HG03066 (cell line): ENCODE data around the gene FAM83E.

Experiments
- ATAC-seq: cut with Tn5 transposase; IDR thresholded peaks from one replicate; pipeline ENCODE4 v1.9.1; 2021; ENCODE audit warnings: low read depth; ENCODE audit not compliant: unreplicated experiment

Gene FAM83E

DNA sequence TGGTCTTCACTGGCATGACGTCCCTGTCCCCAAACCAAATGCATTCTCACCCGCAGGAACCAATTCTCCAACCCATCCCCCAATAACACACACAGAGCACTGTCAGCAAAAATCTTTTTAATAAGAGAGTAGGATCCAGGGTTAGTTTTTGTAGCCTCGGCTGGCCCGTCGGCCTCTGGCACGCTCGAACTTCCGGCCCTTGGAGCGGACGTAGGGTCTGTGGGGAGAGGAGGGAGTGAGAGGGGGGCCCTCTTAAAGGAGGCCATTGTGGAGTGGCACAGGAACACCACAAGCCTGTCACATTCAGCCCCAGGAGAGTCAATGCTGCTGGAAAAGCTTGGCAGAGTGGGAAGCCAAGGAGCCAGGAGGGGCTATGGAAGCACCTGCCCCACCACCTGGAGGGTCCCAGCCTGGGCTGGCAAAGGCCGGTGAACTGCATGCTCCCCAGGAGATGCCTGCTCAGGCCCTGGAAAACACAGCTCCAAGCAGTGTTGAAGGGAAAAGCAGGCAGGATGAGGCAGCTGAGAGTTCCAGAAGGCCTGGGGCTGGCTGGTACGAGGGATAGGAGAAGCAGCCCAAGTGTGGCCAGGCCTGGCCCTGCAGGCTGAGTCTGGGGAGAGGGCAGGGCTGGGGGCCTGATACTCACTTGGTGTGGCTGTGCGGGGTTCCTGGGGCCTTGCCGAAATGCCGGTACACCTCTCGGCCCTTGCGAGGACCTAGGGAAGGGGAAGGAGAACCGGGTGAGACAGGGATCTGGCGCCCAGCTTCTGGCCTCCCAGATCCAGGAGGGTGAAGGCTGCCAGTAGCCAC lies 560 bp upstream of the FAM83E start:
- no peak for ATAC-seq

DNA sequence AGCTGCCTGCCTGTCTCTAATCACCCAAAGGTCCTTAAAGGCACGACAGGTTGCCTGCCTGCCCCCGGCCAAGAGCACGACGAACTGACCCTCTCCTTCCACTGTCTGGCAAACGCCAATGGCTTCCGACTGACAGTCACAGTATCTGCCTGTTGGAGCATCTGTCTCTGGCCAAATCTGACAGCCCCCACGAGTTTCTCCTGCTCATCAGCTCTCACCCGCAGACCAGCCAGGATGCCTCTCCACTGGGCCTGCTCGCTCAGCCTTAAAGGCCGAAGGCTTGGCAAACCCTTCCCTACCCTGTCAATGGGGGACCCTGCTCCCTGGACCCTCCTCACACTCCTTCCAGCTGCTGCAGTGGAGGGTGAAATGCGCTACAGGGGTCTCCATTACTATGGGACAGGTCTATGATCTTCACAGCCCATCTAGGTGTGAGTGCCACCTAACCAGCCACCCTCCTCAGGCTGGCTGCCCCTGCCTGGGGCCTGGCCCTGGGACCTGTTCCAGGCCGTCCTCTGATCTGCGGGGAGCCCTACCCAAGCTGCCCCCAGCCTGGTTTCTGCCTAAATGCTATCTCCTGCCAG lies 932 bp downstream of the FAM83E start:
- no peak for ATAC-seq

DNA sequence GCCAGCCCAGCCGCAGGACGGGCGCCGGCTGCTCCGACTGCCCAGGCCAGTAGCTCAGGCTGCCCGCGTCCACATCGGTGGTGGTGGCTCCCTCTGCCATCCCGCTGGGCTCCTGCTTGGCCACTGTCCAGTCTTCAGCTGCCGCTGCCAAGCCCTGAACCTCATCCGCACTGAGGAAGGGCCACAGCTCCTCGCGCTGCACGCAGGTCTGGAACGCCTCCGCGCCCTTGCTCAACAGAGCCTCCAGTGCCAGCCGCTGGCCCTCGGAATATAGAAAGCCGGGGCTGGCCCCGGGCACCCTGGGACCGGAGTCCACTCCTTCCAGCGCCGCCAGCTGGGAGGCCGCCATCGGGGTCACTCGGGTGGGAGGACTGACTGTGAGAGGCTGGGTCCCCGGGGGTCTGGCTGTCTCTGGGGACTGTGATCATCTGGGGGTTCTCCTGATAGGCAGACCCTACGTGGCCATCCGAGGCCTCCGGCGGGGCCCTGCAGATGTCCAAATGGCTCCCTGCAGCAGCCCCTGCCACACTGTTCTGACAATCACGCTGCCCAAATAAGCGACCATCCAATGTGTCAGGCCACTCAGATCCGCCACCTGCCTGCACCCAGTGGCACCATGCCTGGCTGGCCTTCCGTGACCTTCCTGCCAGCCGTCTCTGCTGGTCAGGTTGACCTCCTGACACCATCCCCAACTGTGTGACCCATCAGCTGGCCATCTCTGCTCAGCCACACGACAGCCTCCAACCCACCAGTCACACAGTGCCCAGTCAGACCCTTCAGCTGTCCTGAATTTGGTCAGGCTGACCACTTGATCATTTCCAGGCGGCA lies 1.6 kb downstream of the FAM83E start:
- no peak for ATAC-seq

DNA sequence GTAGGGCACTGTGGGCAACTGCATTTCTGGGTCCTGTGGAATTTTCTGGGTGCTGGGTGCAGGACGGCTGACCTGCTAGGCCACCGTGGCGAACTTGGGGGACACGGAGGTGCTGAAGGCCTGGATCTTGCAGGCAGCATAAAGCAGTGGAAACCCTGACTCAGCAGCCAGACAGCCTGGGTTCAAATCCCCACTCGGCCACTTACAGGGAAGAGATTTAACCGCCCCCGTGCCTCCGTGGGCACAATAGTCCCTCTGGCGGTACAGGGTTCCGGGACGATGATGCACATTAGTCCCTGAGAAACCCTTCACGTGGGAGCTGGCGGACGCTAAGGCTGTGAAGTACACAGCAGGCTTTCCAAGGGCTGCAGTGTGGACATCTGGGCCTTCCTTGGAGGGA lies 3.0 kb downstream of the FAM83E start:
- no peak for ATAC-seq

DNA sequence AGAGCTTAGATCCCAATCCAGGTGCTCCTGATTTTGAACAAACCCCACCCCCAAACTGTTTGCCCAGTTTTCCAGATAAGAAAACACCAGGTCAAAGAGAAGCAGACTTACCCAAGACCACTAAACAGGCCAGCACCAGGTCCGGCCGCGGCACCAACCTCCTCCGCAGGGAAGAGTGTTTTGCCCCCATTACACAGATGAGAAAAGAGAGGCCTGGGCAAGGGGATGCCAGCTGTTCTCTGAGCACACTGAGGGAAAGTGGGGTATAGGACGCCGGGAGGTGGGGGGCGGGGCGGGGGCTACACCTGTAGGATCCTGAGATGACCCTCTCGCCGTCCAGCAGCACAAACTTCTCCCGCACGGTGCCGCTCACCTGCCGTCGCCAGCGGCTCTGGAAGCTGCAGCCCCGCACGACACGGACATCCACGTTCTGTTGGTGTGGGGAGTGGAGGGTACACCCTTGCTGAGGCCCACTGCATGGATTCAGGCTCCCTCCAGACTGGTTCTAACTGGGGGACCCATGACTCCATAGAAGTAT lies 5.2 kb downstream of the FAM83E start:
- no peak for ATAC-seq

DNA sequence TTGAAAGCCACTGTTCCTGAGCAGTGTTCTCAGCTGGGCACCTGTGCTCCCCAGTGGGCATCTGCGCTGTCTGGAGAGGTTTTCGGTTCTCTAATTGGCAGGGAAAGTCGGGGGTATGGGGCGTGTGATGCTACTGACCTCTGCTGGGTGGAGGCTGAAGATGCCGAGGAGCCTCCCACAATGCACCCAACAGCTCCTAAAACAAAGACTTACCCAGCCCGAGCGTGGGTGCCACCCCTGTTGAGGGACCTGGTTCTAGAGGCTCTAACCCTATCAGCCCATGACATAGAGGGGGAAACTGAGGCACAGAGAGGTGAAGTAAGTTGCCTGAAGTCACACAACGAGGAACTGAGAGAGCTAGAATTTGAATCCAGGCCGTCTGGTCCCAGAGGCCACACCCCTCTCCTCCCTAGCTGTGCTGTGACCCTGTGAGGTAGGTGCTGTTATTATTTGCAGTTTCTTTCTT lies 6.0 kb downstream of the FAM83E start:
- ATAC-seq, result no peak

DNA sequence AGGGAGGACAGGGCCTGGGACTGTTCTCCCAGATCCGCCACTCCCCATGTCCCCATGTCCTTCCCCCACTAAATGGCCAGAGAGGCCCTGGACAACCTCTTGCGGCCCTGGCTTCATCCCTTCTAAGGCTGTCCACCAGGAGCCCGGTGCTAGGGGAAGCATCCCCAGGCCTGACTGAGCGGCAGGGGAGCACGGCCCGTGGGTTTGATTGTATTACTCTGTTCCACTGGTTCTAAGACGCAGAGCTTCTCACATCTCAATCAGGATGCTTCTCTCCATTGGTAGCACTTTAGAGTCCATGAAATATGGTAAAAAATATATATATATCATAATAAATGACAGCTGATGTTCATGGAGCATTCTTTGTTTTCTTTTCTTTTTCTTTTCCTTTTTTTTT lies 7.5 kb downstream of the FAM83E start:
- no peak for ATAC-seq

DNA sequence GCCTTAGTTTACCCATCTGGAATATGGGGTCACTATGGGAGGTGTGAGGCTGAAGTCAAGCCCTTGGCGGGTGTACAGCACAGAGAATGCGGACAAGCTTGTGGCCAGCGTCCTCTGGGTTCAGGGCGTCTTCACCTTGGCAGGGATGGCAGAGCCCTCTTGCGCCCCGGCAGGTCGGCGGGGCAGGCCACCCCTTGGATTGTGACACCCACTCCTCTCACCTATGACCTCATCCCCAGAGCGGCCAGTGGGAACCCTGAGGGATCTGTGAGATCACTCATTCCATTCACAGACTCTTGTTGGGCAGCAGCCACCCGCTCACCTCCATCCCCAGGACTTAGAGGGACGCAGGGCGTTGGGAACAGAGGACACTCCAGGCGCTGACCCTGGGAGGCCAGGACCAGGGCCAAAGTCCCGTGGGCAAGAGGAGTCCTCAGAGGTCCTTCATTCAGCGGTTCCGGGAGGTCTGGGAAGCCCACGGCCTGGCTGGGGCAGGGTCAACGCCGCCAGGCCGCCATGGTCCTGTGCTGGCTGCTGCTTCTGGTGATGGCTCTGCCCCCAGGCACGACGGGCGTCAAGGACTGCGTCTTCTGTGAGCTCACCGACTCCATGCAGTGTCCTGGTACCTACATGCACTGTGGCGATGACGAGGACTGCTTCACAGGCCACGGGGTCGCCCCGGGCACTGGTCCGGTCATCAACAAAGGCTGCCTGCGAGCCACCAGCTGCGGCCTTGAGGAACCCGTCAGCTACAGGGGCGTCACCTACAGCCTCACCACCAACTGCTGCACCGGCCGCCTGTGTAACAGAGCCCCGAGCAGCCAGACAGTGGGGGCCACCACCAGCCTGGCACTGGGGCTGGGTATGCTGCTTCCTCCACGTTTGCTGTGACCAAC lies 8.2 kb downstream of the FAM83E start, which contains the start of gene SPACA4:
SPACA4 (plus strand) TSS at position 280 of the 896 bp plus-strand sequence; CDS start at position 517, 237 bp downstream.
- ATAC-seq, result no peak

DNA sequence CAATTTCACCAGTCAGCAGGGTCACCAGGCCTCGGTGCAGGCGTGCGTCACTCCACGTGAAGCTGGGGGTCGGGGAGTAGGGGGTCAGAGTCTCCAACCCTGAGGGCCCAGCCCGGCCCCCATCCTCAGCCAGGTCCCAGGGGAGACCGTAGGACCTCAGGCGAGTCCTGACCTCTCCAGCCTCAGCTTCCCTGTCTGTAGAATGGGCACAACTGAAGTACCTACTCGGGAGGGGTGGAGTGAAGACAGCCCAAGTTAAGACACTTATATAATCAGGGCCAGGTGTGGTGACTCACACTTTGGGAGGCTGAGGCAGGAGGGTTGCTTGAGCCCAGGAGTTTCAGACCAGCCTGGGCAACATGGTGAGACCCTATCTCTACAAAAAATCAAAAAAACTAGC lies 11.0 kb downstream of the FAM83E start:
- ATAC-seq, result no peak

DNA sequence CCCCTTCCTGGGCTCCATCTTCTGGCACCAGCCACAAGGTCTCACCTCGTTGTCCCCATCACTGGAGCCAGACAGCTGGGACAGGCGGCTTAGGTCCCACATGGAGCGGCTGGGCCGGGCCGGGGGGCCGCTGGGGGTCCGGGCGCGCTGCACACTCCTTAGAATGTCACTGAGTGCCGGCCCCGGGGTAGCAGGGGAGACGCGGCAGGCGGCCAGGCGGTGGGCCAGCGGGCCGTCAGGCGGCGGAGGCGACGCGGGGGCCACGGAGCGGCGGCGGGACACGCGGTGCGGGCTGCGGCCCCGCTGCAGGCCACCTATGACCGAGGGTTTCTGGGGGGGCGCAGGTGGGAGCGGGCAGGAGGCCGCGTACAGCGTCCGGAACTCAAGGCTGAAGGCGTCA lies 11.4 kb downstream of the FAM83E start:
- ATAC-seq, result no peak

DNA sequence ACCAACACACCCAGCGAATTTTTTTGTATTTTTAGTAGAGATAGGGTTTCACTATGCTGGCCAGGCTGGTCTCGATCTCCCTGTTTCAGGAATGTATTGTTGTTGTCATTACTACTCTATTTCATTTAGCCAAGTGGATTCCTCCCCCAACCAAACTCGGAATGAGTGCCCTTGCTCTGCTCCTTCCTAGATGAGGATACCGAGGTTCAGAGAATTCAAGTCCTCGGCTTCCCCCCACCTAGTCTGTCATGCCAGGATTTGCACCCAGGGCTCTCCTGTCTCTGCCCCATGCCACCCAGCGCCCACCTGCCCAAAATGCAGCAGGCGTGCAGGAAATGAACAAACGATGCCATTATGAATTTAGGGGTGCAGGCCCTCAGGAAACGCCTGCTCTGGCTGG lies 11.9 kb downstream of the FAM83E start:
- ATAC-seq, result no peak

DNA sequence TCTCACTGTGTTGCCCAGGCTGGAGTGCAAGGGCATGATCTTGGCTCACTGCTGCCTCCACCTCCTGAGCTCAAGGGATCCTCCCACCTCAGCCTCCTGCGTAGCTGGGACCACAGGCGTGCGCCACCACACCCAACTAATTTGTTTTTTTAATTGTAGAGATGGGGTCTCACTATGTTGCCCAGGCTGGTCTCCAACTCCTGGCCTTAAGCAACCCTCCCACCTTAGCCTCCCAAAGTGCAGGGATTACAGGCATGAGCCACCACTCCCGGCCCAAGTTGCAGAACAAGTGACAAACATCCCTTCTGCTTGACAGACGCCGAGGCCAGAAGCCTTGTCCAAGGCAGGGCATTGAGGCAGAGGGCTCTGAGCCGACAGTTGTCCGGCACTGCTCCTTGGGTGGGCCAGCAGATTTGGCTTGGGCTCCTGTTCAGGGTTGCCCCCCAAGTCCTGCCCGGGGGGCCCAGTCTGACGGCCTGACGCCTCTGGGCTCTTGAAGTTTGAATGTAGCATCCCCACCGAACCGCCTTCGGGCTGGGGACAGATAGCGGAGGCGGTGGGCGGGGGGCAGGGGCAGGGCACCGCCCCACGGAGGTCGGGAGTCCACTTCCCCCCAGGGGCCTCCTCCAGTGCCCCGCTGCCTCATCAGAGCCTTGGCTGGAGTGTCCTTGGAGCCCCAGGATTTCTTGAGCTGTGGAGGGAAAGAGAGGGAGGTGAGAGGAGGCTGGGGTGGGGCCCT lies 14.0 kb downstream of the FAM83E start:
- no peak for ATAC-seq

DNA sequence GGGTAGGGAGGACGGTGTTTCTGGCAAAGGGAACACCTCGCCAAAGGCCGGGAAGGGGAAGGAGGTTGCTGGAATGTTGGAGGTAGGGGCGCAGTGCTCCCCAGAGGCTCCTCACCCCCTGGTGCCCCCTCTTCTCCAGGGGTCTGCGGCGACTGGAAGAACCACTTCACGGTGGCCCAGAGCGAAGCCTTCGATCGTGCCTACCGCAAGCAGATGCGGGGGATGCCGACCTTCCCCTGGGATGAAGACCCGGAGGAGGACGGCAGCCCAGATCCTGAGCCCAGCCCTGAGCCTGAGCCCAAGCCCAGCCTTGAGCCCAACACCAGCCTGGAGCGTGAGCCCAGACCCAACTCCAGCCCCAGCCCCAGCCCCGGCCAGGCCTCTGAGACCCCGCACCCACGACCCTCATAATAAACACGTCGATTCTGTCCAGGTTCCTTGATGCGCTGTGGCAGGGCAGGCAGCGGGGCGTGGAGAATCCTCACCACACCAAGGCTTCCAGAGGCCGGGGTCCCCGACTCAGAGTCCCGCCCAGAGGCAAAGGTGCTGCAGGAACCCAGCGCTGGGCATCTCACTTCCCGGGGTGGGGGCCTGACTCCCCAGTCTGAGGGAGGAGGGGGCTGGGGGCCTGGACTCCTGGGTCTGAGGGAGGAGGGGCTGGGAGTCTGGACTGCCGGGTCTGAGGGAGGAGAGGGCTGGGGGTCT lies 15.7 kb downstream of the FAM83E start:
- no peak for ATAC-seq

DNA sequence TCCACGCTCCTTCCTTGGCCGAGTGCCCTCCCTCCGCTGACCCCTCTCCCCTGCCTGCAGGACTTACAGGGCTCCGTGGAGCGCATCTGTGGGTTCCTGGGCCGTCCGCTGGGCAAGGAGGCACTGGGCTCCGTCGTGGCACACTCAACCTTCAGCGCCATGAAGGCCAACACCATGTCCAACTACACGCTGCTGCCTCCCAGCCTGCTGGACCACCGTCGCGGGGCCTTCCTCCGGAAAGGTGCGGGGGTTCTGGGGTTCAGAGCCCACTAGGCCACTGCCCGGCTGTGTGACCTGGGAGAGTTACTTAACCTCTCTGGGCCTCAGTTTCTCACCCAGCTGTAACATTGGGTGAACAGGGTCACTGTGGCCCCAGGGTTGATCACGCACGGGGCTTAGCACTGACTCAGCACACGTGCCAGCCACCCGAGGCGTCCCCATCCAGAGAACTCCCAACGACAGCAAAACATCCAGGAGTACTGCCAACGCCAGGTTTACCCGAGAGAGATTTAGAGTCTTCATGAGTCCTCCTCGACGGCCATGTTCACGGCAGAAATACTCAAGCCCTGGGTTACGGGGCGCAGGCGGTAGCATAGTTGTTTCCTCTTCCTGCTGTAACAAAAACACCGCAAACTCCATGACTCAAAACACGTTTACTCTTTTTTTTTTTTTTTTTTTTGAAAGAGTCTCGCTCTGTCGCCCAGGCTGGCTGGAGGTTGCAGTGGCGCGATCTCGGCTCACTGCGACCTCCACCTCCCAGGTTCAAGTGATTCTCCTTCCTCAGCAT lies 18.0 kb downstream of the FAM83E start:
- ATAC-seq, result no peak

DNA sequence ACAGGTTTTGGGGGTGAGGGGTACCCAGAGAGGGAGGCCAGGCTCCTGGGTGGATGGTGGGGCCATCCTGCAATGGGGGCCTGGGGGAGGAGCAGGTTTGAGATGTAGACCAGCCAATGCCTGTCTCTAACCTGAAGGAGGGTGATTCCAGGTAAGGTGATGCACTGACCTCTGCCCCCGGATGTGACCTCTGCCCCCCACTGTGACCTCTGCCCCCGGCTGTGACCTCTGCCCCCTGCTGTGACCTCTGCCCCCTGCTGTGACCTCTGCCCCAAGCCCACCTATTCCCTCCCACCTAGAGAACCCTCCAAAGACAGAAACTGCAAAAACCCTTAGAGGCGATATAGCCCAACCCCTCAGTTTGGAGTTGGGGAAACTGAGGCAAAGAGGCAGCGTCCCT lies 18.6 kb downstream of the FAM83E start:
- ATAC-seq, result no peak

DNA sequence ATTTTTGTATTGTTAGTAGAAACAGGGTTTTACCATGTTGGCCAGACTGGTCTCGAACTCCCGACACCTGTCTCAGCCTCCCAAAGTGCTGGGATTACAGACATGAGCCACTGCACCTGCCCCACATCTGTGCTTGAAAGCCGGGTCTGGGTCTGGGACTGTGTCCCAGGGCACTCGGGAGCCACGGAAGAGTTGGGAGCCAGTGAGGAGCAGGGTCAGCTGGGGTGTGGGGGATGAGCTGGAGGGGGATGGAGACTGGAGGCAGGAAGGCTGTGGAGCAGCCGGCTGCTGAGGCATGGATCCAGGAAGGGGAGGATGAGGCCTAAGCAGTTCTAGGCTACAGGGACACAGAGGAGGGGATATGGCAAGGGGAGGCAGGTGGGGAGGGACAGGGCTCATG lies 19.0 kb downstream of the FAM83E start:
- ATAC-seq, result no peak

DNA sequence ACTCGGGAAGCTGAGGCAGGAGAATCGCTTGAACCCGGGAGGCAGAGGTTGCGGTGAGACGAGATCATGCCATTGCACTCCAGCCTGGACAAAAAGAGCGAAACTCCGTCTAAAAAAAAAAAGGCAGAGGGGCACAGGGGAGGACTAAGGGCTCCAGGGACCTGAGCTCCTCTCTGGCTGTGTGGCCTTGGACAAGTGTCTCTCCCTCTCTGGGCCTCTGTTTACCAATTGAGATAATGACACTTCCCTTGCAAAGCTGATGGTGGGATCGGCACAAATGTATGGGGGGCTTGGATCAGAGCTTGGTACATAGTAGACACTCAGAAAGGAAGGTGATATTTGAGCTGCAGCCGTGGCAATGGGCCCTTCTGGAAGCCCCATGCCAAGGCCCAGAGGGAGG lies 19.7 kb downstream of the FAM83E start:
- ATAC-seq, result no peak

DNA sequence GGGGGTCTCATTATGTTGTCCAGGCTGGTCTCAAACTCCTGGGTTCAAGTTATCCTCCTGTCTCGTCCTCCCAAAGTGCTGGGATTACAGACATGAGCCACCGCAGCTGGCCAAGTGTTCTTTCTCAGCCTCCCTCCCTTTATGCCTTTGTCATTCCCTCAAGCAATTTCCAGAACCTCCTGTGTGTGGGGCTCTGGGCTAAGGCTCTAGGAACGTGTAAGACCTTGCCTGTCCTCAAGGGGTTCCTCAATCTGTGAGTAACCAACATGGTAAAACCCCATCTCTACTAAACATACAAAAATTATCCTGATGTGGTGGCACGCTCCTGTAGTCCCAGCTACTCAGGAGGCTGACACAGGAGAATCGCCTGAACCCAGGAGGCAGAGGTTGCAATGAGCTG lies 23.9 kb downstream of the FAM83E start:
- no peak for ATAC-seq
